GM12875 (cell line): ENCODE results near the gene PDCD4.

Experiments
- H3K4me3 ChIP-seq: one replicate; pipeline ENCODE4 v1.5.1; 2011; ENCODE audit warnings: low read depth, low read length, control low read depth
- CTCF ChIP-seq: IDR thresholded peaks from 2 replicates; pipeline ENCODE4 v1.5.1; 2011; ENCODE audit warnings: low read depth, mild to moderate bottlenecking, control low read depth, inconsistent platforms, low read length, moderate library complexity, borderline replicate concordance; ENCODE audit not compliant: insufficient read depth

The PDCD4 gene

DNA sequence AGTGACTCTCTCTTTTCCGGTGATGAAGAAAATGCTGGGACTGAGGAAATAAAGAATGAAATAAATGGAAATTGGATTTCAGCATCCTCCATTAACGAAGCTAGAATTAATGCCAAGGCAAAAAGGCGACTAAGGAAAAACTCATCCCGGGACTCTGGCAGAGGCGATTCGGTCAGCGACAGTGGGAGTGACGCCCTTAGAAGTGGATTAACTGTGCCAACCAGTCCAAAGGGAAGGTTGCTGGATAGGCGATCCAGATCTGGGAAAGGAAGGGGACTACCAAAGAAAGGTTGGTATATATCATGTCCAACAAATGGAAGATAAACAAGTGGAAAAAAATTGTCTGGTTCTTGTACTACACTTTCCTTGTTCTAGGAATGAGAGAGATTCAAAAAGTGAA lies 9.5 kb downstream of the PDCD4 start:
- no peak overlapping the region for H3K4me3 ChIP-seq
- no peak for TF ChIP-seq CTCF

GRCh38 chr10:110881905-110882304 lies 10.2 kb downstream of the PDCD4 start:
- H3K4me3 ChIP-seq: no peak overlapping the region
- no peak for TF ChIP-seq CTCF

DNA sequence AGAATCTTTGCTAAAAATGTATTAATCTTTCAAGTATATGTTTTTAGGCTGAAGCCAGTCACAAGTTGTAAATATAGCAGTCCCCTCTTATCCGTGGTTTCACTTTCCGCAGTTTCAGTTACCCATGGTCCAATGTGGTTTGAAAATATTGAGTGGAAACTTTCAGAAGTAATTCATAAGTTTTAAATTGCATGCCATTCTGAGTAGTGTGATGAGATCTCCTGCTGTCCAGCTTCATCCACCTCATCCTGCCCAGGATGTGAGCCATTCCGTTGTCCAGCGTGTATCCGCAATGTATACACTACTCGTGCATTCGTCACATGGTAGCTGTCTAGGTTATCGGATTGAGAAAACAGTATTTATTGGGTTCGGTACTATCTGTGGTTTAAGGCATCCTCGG lies 12.2 kb downstream of the PDCD4 start:
- no peak overlapping the region for H3K4me3 ChIP-seq
- no peak for TF ChIP-seq CTCF

DNA sequence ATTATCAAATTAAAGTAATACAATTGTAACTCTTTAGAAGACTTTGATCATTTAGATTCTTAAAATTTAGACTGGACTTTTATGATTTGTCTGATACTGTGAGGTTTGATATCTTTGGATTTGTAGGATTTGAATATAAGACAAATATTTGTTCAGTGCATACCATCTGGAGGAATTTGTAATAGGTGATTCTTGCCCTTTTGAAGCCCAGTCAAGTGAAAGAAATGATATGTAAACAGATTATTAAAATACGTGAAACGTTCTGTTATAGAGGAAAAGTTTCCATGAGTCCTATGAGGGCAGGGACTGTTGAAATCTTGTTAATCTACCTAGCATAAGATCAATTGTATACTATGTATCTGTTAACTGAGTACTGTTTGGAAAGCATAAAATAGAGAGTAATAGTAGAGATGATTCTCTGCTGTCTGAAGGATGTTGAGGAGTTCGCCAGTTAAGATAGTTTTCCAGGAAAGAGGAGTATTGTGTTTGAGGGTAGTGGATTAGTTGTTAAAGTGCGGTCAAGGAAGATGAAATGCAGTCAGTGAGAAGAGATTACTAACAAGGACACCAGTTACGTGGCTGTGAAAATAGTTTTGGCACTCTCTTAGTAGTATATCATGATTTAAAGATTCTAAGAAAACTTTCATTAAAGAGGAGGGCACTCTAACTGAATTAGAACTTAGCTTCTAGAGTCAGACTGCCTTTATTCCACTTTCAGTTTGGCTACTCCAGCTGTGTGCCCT lies 14.4 kb downstream of the PDCD4 start:
- no peak overlapping the region for H3K4me3 ChIP-seq
- TF ChIP-seq CTCF: no peak

GRCh38 chr10:110887560-110887959 lies 15.8 kb downstream of the PDCD4 start:
- no peak for TF ChIP-seq CTCF
- H3K4me3 ChIP-seq: no peak overlapping the region

DNA sequence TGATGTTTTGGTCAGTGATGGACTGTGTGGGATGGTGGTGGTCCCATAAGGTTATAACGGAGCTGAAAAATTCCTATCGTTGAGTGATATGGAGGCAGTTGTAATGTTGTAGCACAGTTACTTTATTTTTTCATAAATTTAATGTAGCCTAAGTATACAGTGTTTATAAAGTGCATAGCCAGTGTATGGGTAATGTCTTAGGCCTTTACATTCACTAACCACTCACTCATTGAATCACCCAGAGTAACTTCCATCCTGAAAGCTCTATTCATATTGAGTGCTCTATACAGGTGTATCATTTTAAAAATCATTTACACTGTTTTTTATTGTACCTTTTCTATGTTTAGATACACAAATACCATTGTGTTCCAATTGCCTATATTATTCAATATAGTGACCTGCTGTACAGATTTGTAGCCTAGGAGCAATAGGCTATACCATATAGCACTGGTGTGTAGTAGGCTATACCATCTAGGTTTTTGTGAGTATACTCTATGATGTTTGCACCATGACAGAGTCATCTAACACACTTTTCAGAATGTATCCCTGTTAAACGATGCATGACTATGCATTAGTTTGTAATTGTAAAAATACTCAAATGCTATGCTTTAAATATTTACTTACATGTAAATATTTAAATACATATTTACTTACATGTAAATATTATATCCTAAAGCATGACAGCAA lies 21.0 kb downstream of the PDCD4 start:
- TF ChIP-seq CTCF: no peak
- H3K4me3 ChIP-seq: no peak overlapping the region
